PC-3 (cell line): ENCODE measurements around the gene GLIPR1L1. TPM values are rescaled to one million over a fixed set of nuclear protein-coding genes. Genes with fewer than 3 reads are reported as not detected.

Source experiments
- ATAC-seq: fragments of 200-7000 bp; cut with Tn5 transposase; 2 replicates; pipeline ENCODE4 v1.9.1; 2020; ENCODE audit warnings: mild to moderate bottlenecking, moderate library complexity
- BruUV-seq: library from RNA; stranded (reverse); fragments of 400-500 nt; replicated peaks from 2 replicates; lab custom pipeline; 2021; lab: Mats Ljungman, UMichigan
- CTCF ChIA-PET: fragments of 300-600 bp; sonication (Branson Sonifier 250); formaldehyde crosslinking; loops from one replicate; lab custom pipeline; 2022; ENCODE audit warnings: antibody characterized with exemption; lab: Charles Lee
- POLR2A ChIA-PET: fragments of 300-600 bp; sonication (Branson Sonifier 250); formaldehyde crosslinking; loops from one replicate; lab custom pipeline; 2022; ENCODE audit warnings: antibody characterized with exemption; ENCODE audit not compliant: unreplicated experiment; lab: Charles Lee
- DNase-seq: peaks from one replicate; pipeline ENCODE4 v3.0.0-alpha.2; 2015
- H2AFZ ChIP-seq: fragments of 300-600 bp; sonication (generic); 2 replicates; pipeline ENCODE4 v1.6.0; 2016; ENCODE audit warnings: antibody characterized with exemption, low read length
- H3F3A ChIP-seq: fragments of 300-600 bp; sonication (generic); one replicate; pipeline ENCODE4 v1.6.0; 2017; ENCODE audit warnings: antibody characterized with exemption, low read length, control low read depth, mild to moderate bottlenecking; ENCODE audit not compliant: unreplicated experiment
- H3K27ac ChIP-seq: fragments of 300-600 bp; sonication (generic); 2 replicates; pipeline ENCODE4 v1.5.1; 2016; ENCODE audit warnings: mild to moderate bottlenecking, low read length
- H3K27me3 ChIP-seq: fragments of 300-600 bp; sonication (generic); 2 replicates; pipeline ENCODE4 v1.6.1; 2016; ENCODE audit warnings: low read length, mixed read lengths
- H3K36me3 ChIP-seq: fragments of 300-600 bp; sonication (generic); 2 replicates; pipeline ENCODE4 v1.6.1; 2016; ENCODE audit warnings: low read depth, mixed run types, low read length, mixed read lengths
- H3K4me1 ChIP-seq: fragments of 300-600 bp; sonication (generic); 2 replicates; pipeline ENCODE4 v1.5.1; 2016; ENCODE audit warnings: low read length; ENCODE audit not compliant: insufficient read depth
- H3K4me2 ChIP-seq: fragments of 300-600 bp; sonication (generic); 2 replicates; pipeline ENCODE4 v1.6.0; 2016; ENCODE audit warnings: low read length
- H3K4me3 ChIP-seq: fragments of 300-600 bp; sonication (generic); 2 replicates; pipeline ENCODE4 v1.5.1; 2016; ENCODE audit warnings: mild to moderate bottlenecking, low read length, mixed read lengths
- H3K79me2 ChIP-seq: fragments of 300-600 bp; sonication (generic); 2 replicates; pipeline ENCODE4 v1.6.1; 2017; ENCODE audit warnings: low read length, mixed read lengths
- H3K9ac ChIP-seq: fragments of 300-600 bp; sonication (generic); 2 replicates; pipeline ENCODE4 v1.6.0; 2016; ENCODE audit warnings: mild to moderate bottlenecking, low read length
- H3K9me2 ChIP-seq: fragments of 300-600 bp; sonication (generic); replicated peaks from 2 replicates; pipeline ENCODE4 v1.6.1; 2016; ENCODE audit warnings: mixed run types, low read length, mixed read lengths
- H3K9me3 ChIP-seq: fragments of 300-600 bp; sonication (generic); 2 replicates; pipeline ENCODE4 v1.6.1; 2016; ENCODE audit warnings: low read length, mixed read lengths
- H4K20me1 ChIP-seq: fragments of 300-600 bp; sonication (generic); 2 replicates; pipeline ENCODE4 v1.6.1; 2016; ENCODE audit warnings: low read length, mixed read lengths
- EZH2 ChIP-seq: fragments of 300-600 bp; sonication (generic); IDR thresholded peaks from one replicate; pipeline ENCODE4 v1.6.1; 2017; ENCODE audit warnings: antibody characterized with exemption, mild to moderate bottlenecking, low read length; ENCODE audit not compliant: unreplicated experiment
- EZH2phosphoT487 ChIP-seq: fragments of 300-600 bp; sonication (generic); IDR thresholded peaks from 2 replicates; pipeline ENCODE4 v1.6.1; 2018; ENCODE audit warnings: mild to moderate bottlenecking, antibody characterized with exemption, low read length, borderline replicate concordance
- intact Hi-C: fragments of 100-400 bp; cut with micrococcal nuclease; formaldehyde crosslinking; loops from 2 replicates; pipeline ENCODE4 v1.9.0; 2023
- total RNA-seq: library from RNA; depleted of rRNA; stranded (reverse); fragments of >200 nt; gene quantifications from 2 replicates; pipeline ENCODE4 v1.2.3, GENCODE V29; 2014
- TF ChIP-seq, protein P1 (sequence below): fragments of 300-600 bp; sonication (generic); conservative IDR thresholded peaks from 2 replicates; pipeline ENCODE4 v1.5.1; 2017; ENCODE audit warnings: antibody characterized with exemption, low read depth, mild to moderate bottlenecking, low read length

GLIPR1L1 gene
- total RNA-seq, 1 experiment from 2014 or later, result not detected

DNA sequence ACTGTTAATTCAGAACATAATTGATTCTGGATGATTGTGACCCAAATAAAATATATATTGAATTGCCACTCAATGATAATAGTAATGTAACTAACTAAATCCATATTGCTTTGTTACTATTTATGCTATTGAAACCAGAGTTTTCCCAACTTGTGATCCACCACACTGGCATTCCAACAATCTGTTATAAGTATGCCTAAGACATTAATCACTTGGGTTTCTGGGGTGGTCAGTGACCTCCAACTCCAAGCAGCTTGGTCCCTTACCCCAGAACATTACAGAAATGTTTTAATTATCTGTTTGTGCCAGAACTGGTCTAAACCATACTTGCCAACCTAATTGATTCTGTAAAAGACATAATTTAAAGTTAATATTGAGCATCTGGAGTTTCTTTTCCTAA lies 19.0 kb upstream of the GLIPR1L1 start:
- Histone ChIP-seq H2AFZ (no peak overlapping the region), H3K9ac (no peak overlapping the region), H3K79me2 (no peaks in the 10 kb centered on the region), H3K4me3 (no peak overlapping the region), H3K4me2 (no peak overlapping the region), H4K20me1 (no peaks in the 10 kb centered on the region), H3K9me2 (no peaks in the 10 kb centered on the region), H3K36me3 (no peaks in the 10 kb centered on the region), H3K9me3 (no peaks in the 10 kb centered on the region), H3F3A (no peaks in the 10 kb centered on the region), H3K27me3 (no peaks in the 10 kb centered on the region), H3K4me1 (peaks cover 11% of the 10 kb centered on the region), H3K27ac (no peak overlapping the region)
- BruUV-seq, result no TSS peak
- TF ChIP-seq EZH2 (no peak), EZH2phosphoT487 (no peak)
- TF ChIP-seq, protein P1, sequence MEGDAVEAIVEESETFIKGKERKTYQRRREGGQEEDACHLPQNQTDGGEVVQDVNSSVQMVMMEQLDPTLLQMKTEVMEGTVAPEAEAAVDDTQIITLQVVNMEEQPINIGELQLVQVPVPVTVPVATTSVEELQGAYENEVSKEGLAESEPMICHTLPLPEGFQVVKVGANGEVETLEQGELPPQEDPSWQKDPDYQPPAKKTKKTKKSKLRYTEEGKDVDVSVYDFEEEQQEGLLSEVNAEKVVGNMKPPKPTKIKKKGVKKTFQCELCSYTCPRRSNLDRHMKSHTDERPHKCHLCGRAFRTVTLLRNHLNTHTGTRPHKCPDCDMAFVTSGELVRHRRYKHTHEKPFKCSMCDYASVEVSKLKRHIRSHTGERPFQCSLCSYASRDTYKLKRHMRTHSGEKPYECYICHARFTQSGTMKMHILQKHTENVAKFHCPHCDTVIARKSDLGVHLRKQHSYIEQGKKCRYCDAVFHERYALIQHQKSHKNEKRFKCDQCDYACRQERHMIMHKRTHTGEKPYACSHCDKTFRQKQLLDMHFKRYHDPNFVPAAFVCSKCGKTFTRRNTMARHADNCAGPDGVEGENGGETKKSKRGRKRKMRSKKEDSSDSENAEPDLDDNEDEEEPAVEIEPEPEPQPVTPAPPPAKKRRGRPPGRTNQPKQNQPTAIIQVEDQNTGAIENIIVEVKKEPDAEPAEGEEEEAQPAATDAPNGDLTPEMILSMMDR, result no peak
- DNase-seq (peak; percentile 33), ATAC-seq (no peak)
- ChIA-PET CTCF (no interaction called here), POLR2A (interaction anchor here (0.6 kb wide), 1 partner anchor 1692 kb away, joined by 3 read pairs; no protein-coding TSS in a partner anchor)
- intact Hi-C loops, result no loop called here

DNA sequence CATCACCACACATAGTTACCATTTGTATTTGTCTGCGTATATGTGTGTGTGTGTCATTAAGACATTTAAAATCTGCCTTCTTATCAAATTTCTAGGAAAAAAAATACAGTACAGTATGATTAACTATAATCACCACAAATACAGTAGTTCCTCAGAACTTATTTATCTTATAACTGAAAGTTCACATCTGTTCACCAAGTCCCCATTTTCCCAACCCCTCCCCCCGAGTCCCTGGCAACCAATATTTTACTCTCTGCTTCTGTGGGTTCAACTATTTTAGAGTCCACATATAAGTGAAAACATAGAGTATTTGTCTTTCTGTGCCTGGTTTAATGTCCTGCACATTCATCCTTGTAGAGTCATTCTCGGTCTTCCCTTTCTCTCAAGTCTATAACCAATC lies 16.7 kb upstream of the GLIPR1L1 start:
- Histone ChIP-seq H3K9ac (no peak overlapping the region), H3K4me1 (peaks cover 6% of the 10 kb centered on the region; the same call in 1 of the 2 replicates), H4K20me1 (no peaks in the 10 kb centered on the region), H3F3A (no peaks in the 10 kb centered on the region), H3K4me2 (no peak overlapping the region), H3K36me3 (no peaks in the 10 kb centered on the region), H3K79me2 (no peaks in the 10 kb centered on the region), H3K9me2 (no peaks in the 10 kb centered on the region), H3K27ac (no peak overlapping the region), H3K9me3 (no peaks in the 10 kb centered on the region), H2AFZ (no peak overlapping the region), H3K4me3 (no peak overlapping the region), H3K27me3 (no peaks in the 10 kb centered on the region)
- no peak for ATAC-seq
- CTCF ChIA-PET, result no interaction called here
- no TSS peak for BruUV-seq
- POLR2A ChIA-PET, result no interaction called here
- intact Hi-C loops, result no loop called here
- DNase-seq, result no peak
- TF ChIP-seq EZH2phosphoT487, result no peak
- TF ChIP-seq, protein P1, result no peak
- TF ChIP-seq EZH2, result no peak

DNA sequence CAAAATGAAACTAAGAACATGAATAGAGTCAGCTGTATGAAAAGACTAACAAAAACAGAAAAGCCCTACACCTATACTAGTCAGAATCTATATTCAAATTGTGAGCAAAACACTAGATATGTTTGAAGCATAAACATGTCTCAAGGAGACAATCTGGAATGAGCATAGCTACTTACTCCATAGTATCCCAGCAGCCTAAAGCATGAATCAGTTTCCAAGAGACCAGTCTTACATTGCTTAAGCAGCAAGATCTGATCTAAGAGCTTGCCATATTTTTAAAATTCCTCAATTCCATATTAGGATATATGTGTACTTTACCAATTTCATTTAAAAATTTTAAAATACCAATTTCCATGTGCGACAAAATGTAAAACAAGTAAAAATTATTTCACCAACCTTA lies 12.0 kb upstream of the GLIPR1L1 start:
- Histone ChIP-seq H3K79me2 (no peaks in the 10 kb centered on the region), H3F3A (no peaks in the 10 kb centered on the region), H3K4me1 (no peaks in the 10 kb centered on the region), H3K9me3 (no peaks in the 10 kb centered on the region), H3K9me2 (no peaks in the 10 kb centered on the region), H3K27me3 (no peaks in the 10 kb centered on the region), H3K27ac (no peak overlapping the region), H3K9ac (no peak overlapping the region), H2AFZ (no peak overlapping the region), H4K20me1 (no peaks in the 10 kb centered on the region), H3K36me3 (no peaks in the 10 kb centered on the region), H3K4me3 (no peak overlapping the region), H3K4me2 (no peak overlapping the region)
- CTCF ChIA-PET, result interaction anchor here (0.7 kb wide), 1 partner anchor 17 kb away, joined by 3 read pairs; no protein-coding TSS in a partner anchor
- no peak for ATAC-seq
- TF ChIP-seq, protein P1, result no peak
- no peak for TF ChIP-seq EZH2
- no peak for TF ChIP-seq EZH2phosphoT487
- POLR2A ChIA-PET, result no interaction called here
- intact Hi-C loops, result no loop called here
- no TSS peak for BruUV-seq
- DNase-seq, result no peak
